ENCODE data around the gene TFCP2L1.

Gene TFCP2L1

GRCh38 chr2:121191191-121192170 is 93.5 kb downstream of the TFCP2L1 start:
- H3K27me3 ChIP-seq (replicated peaks; ENCODE audit: control insufficient read depth, insufficient read depth, low read length), result no peaks in the 10 kb centered on the region; the same call in 1 of the 2 replicates
- no peak for TF ChIP-seq CTCF (IDR thresholded peaks at IDR 0.05; ENCODE audit: insufficient read depth, low read length, poor library complexity, severe bottlenecking)
- DNase-seq (ENCODE audit: extremely low read depth, insufficient read length), result no peak
- H3K36me3 ChIP-seq (ENCODE audit: control insufficient read depth, insufficient read depth, low read length), result no peaks in the 10 kb centered on the region
- H3K4me3 ChIP-seq (replicated peaks; ENCODE audit: low read depth, low read length), result no peak overlapping the region

- TF ChIP-seq CTCF (IDR thresholded peaks at IDR 0.05; ENCODE audit: insufficient read depth, low read length, poor library complexity, severe bottlenecking), result no peak
- no peaks in the 10 kb centered on the region for H3K36me3 ChIP-seq (ENCODE audit: control insufficient read depth, insufficient read depth, low read length)
- DNase-seq (ENCODE audit: extremely low read depth, insufficient read length), result no peak
- no peak overlapping the region for H3K4me3 ChIP-seq (replicated peaks; ENCODE audit: low read depth, low read length)
- 0 out of 2 replicates have a peak, but pooled peaks cover 1% of the 10 kb centered on the region for H3K27me3 ChIP-seq (replicated peaks; ENCODE audit: control insufficient read depth, insufficient read depth, low read length)
Observed at GRCh38 chr2:121189661-121190381, 95.2 kb downstream of the TFCP2L1 start.

- DNase-seq (ENCODE audit: extremely low read depth, insufficient read length), result no peak
- H3K36me3 ChIP-seq (ENCODE audit: control insufficient read depth, insufficient read depth, low read length), result no peaks in the 10 kb centered on the region
- TF ChIP-seq CTCF (IDR thresholded peaks at IDR 0.05; ENCODE audit: insufficient read depth, low read length, poor library complexity, severe bottlenecking), result no peak
- H3K4me3 ChIP-seq (replicated peaks; ENCODE audit: low read depth, low read length), result no peak overlapping the region
- peaks cover 1% of the 10 kb centered on the region; the same call in 1 of the 2 replicates for H3K27me3 ChIP-seq (replicated peaks; ENCODE audit: control insufficient read depth, insufficient read depth, low read length)
Observed at GRCh38 chr2:121189011-121189410, 96.0 kb downstream of the TFCP2L1 start.

- H3K4me3 ChIP-seq (replicated peaks; ENCODE audit: low read depth, low read length), result no peak overlapping the region
- H3K27me3 ChIP-seq (replicated peaks; ENCODE audit: control insufficient read depth, insufficient read depth, low read length), result peaks cover 1% of the 10 kb centered on the region; the same call in 1 of the 2 replicates
- H3K36me3 ChIP-seq (ENCODE audit: control insufficient read depth, insufficient read depth, low read length), result no peaks in the 10 kb centered on the region
- TF ChIP-seq CTCF (IDR thresholded peaks at IDR 0.05; ENCODE audit: insufficient read depth, low read length, poor library complexity, severe bottlenecking), result no peak
- DNase-seq (ENCODE audit: extremely low read depth, insufficient read length), result no peak
Observed at GRCh38 chr2:121187982-121188411, 97.0 kb downstream of the TFCP2L1 start.

- Histone ChIP-seq H3K36me3 (ENCODE audit: control insufficient read depth, insufficient read depth, low read length) (no peaks in the 10 kb centered on the region), H3K27me3 (replicated peaks; ENCODE audit: control insufficient read depth, insufficient read depth, low read length) (peaks cover 1% of the 10 kb centered on the region; the same call in 1 of the 2 replicates), H3K4me3 (replicated peaks; ENCODE audit: low read depth, low read length) (no peak overlapping the region)
- TF ChIP-seq CTCF (IDR thresholded peaks at IDR 0.05; ENCODE audit: insufficient read depth, low read length, poor library complexity, severe bottlenecking), result no peak
- DNase-seq (ENCODE audit: extremely low read depth, insufficient read length), result no peak
Observed at GRCh38 chr2:121187351-121187981, 97.5 kb downstream of the TFCP2L1 start.
